ENCODE measurements around the gene PELI3.

PELI3 gene

DNA sequence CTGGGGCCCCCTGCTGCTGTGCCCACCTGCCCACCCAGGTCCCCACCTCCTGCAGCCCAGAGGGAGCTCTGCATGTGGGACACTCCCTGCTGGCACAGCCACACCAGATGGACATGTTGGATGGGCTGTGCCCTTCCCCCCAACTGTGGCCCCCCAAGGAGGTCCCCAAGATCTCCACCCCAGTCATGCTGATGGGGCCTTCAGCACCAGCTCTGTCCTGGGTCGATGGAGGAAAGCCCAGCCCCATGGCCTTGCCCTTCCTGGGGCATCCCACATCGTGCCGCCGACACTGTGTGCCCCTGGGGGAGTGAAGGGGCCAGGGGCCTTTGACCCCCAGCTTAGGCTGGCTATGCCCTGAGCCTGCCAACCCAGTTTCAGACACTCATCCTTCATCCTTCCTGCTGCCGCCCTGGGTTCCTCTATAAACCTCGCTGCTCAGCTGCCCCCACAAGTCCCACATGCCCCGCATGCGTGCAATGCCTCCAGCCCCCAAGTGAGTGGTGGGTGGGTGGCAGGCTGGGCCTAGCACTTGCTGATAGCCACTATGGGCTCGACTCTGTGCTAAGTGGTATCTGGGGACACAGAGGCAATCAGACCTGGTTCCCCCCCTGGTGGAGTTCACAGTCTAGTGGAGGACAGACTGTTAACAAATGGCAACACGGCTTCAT, 9.6 kb downstream of the PELI3 start:
- no peak for DNase-seq

DNA sequence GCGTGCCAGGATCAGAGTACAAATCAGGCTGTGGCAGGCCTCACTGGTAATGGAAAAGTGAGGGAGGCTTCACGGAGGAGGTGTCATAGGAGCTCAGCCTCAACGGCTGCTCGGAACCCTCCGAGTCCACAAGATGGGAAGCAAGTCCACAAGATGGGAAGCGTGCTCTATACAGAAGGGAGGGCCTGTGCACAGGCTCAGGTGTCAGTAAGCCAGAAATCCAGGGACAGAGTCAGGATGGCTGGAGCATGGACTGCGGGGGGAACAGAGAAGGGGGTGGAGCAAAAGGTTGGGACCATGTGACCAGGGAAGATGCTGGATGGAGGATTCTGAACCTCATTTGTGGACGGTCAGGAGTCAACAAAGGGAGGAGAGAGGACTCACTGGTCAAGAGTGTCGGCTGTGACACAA, 10.1 kb downstream of the PELI3 start:
- DNase-seq = no peak

- no peak for DNase-seq
Measured at GRCh38 chr11:66477263-66478201, 10.8 kb downstream of the PELI3 start.

DNA sequence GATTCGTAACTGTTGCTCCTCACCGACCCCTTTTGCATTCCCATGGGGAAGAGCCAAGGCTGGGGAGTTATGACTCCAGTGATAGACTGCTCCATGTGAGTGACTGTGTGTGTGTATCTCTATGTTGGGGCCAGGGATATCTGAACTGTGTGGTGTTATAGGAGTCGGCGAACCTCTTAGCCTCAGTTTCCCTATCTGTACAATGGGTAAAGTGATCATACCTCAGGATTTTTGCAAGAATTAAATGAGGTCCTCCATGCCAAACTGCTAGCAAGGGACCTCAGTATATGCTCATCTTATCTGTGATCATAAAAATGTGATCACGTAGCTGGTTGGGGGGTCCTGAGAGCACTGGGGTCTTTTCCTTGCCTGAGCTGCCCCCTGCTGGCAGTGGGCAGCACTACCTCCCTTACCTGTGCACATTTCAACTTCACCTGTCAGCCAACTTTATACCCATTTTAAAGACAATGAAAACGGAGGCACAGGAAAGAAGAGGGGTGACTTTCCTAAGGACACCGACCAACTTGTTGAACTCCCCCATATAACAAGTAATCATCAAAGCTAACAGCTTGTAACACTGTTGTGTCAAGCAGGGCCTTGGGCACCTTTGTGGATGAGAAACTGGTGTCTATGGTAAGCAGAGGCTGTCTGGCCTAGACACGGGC, 12.2 kb downstream of the PELI3 start:
- DNase-seq = peak; percentile 66

DNA sequence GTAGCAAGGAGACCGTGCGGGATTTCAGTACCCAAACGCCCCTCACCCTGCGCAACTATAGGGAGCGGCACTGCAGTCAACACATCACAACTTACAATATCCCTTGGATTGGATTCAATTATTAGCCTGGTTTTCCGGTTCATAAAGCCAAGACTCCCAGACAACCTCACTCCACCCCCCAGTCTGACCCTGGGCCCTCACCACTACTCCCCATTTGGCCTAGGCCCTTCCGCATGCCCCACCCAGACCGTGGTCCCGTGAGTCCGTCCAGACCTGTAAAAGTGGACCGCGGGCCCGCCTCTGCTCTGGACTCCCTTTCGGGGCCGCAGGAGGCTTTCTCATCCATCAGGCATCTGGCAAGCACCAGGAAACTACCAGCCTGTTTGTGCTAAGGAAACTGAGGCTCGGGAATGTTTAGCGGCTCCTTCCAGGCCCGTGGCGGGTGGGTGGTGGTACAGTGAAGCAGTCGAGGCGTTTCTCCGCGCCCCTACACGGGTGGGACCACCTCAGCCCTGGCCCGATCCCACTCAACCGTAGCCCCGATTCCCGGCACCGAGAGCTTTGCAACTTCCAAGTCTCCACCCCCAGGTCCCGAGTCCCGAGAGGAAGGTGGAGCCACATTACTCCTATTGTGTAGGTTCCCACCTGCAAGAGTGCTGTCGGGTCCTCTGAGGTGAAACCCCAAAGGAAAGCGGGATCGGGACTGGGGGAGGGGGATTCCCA, 12.8 kb downstream of the PELI3 start:
- DNase-seq = peak; percentile 19

- DNase-seq = peak; percentile 100
Measured at GRCh38 chr11:66480117-66480938, 13.6 kb downstream of the PELI3 start, which contains the start of gene DPP3. Gene DPP3 (plus strand): TSS chr11:66480434. CDS start chr11:66482201, 1,767 bp downstream.

DNA sequence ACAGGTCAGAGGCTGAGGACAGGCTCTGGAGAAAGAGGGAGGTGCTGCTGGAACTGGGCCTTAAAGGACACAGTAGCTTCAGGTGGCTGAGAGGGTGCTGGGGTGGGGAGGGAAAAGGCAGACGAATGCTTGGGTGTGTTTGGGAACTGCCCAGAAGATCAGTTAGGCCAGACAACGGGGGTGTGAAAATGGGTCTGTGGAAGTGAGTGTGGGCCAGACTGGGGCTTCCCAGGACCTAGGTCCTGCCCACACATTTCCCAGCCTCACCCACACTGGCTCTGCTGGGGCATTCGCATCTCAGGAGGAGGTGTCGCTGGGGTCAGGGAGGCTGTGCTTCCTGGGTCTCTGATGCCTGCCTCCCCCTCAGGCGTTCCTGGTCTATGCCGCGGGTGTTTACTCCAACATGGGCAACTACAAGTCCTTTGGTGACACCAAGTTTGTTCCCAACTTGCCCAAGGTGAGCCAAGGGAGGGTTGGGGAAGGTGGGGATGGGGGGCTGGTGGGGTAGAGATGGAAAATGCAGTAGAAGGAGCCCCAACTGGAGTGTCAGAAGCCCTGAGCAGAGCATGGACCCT, 18.2 kb downstream of the PELI3 start:
- DNase-seq = no peak

- DNase-seq = no peak
Measured at GRCh38 chr11:66488957-66489356, 22.3 kb downstream of the PELI3 start.

- DNase-seq = no peak
Measured at GRCh38 chr11:66489636-66490035, 22.9 kb downstream of the PELI3 start.

- no peak for DNase-seq
Measured at GRCh38 chr11:66491315-66491935, 24.7 kb downstream of the PELI3 start.

- DNase-seq = no peak
Measured at GRCh38 chr11:66492161-66492865, 25.6 kb downstream of the PELI3 start.

GRCh38 chr11:66493130-66493529, 26.4 kb downstream of the PELI3 start:
- DNase-seq = no peak

DNA sequence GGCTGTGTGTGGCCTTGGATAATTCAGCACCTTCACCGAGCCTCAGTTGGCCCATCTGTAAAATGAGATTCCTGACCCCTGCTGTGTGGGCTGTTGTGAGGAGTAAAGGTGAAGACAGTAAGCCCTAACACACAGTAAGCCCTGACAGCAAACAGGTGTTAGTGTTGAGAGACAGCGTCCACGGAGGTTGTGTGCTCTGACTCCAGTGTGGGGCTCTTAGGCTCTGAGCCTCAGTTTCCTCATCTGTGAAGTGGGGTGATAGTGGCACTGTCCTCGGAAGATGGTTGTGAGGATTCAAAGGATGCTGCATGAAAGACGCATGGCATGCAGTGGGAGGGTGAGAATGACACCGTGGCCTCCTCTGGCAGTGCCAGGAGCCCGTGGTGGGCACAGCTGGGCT, 27.8 kb downstream of the PELI3 start:
- DNase-seq = no peak

GRCh38 chr11:66494935-66495334, 28.2 kb downstream of the PELI3 start:
- DNase-seq = no peak

DNA sequence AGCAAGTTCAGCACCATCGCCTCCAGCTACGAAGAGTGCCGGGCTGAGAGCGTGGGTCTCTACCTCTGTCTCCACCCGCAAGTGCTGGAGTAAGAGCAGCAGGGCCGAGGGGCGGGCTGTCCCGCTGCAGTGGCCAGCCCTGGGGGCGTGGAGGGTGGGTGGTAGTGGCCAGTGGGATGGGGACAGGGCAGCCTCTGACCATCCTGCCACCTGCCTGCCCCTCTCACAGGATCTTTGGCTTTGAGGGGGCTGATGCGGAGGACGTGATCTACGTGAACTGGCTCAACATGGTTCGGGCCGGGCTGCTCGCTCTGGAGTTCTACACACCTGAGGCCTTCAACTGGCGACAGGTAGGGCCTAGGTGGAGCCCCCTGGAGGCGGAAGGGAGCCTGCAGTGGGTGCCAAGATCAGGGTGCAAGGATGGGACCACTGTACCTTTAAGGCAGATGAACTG, 28.7 kb downstream of the PELI3 start:
- DNase-seq = no peak

GRCh38 chr11:66497206-66497605, 30.5 kb downstream of the PELI3 start:
- DNase-seq = no peak

DNA sequence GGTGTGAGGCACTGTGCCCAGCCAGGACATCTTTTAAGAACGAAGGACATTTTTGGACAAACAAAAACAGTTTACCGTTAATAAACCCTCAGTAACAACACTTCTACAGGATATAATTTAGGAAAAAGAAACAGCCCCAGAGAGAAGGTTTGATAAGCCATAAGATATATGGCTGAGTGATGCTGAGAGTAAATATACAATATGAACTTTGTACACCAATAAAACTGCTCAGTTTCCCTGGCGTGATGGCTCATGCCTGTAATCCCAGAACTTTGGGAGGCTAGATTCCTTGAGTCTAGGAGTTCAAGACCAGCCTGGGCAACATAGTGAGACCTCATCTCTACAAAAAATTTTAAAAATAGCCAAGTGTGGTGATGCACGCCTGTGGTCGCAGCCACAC, 31.8 kb downstream of the PELI3 start:
- DNase-seq = no peak

DNA sequence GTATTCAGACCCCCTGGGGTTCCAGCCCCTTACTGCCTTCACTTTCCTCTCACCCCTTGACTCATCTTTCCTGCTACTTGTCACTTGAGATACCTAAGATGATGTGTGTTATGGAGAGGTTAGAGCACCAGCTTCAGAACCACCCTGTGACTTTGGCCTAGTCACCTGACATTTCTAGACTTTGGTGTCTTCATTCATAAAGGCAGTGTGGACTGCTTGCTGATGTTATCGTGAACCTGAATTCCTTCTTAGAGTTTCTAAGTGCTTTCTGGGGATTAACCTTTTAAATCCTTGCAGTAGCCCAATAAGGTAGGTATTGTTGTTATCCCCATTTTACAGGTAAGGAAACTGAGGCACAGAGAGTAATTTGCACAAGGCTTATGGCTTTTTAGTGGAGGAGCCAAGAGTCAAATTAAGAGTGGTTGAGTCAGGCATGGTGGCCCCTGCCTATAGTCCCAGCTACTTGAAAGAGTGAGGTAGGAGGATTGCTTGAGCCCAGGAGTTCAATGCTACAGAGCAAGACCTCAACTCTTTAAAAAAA, 38.6 kb downstream of the PELI3 start:
- no peak for DNase-seq

DNA sequence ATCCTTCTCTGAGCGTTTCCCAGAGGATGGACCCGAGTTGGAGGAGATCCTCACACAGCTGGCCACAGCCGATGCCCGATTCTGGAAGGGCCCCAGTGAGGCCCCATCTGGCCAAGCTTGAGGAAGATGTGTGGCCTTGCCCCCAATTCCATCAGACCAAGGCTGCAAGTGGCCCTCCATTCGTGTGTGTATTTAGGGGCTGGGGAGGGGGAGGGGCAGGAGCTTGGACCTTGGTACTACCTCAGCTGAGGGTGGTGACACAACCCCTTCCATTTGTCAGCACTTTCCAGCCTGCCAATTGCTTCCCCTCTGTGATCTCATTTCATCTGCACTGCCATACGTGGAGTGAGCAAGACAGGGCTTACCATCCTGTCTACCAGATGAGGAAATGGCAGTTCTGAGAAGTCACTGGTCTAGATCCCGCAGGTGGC, 42.4 kb downstream of the PELI3 start:
- DNase-seq = no peak

Data from RPMI8226 (cell line).